Stomach (tissue), 4 donors: ENCODE results near the gene KRTAP5-11.
"Not testable (repeated sequence)": the region's sequence is repeated elsewhere in the genome, so short reads cannot be mapped to it uniquely, and the experiment has no call there.

Experiments
- POLR2A ChIP-seq, 4 donors: fragments of 450-650 bp; IDR thresholded peaks; one replicate each; pipeline ENCODE4 v1.6.1; 2016; ENCODE audit warnings: antibody characterized with exemption in 4 of 4, control low read depth in 2 of 4, mild to moderate bottlenecking in 1 of 4, moderate library complexity in 1 of 4
- TF ChIP-seq, protein P1 (sequence below), 7 experiments: fragments of 450-650 bp in 4 of 7; fragments of 200-600 bp in 3 of 7; sonication (generic) in 3 of 7; IDR thresholded peaks; one replicate each; pipeline ENCODE4 v1.5.1; 2016 to 2019; ENCODE audit warnings: antibody characterized with exemption in 7 of 7, control low read depth in 2 of 7, mild to moderate bottlenecking in 1 of 7

DNA sequence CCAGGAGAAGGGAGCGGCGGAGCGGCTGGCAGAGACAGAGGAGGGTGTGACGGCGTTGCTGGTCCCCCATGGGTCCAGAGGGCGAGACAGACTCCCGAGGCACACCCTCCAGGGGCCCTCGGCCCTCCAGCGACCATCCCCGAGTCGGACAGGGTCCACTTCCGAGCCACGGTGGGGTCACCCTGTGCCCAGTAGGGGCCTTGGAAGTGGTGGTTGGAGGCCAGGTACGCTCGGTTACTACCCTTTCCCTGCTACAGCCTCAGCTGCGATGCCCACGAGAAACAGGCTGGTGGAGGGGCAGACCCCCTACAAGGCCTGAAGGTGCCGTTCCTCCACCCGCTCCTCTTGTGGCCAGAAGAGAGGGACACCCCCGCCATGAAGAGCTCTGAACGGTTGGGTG, 25.6 kb upstream of the KRTAP5-11 start:
- TF ChIP-seq, protein P1, sequence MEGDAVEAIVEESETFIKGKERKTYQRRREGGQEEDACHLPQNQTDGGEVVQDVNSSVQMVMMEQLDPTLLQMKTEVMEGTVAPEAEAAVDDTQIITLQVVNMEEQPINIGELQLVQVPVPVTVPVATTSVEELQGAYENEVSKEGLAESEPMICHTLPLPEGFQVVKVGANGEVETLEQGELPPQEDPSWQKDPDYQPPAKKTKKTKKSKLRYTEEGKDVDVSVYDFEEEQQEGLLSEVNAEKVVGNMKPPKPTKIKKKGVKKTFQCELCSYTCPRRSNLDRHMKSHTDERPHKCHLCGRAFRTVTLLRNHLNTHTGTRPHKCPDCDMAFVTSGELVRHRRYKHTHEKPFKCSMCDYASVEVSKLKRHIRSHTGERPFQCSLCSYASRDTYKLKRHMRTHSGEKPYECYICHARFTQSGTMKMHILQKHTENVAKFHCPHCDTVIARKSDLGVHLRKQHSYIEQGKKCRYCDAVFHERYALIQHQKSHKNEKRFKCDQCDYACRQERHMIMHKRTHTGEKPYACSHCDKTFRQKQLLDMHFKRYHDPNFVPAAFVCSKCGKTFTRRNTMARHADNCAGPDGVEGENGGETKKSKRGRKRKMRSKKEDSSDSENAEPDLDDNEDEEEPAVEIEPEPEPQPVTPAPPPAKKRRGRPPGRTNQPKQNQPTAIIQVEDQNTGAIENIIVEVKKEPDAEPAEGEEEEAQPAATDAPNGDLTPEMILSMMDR (IDR thresholded peaks at IDR 0.05), result not testable (repeated sequence)
- TF ChIP-seq POLR2A (IDR thresholded peaks at IDR 0.05), result not testable (repeated sequence)
